GM12892 (cell line): ENCODE measurements around the gene WNT3.

ENCODE experiments used
- POLR2A ChIP-seq: IDR thresholded peaks from 2 replicates; pipeline ENCODE4 v1.6.1; 2011; ENCODE audit warnings: low read depth, low read length, control low read depth
- POLR2AphosphoS5 ChIP-seq: IDR thresholded peaks from 2 replicates; pipeline ENCODE4 v1.6.1; 2011; ENCODE audit warnings: low read depth, low read length, control low read depth

GRCh38 chr17:46726206-46726605 is 92.3 kb downstream of the WNT3 start:
- no peak for TF ChIP-seq POLR2A
- no peak for TF ChIP-seq POLR2AphosphoS5
